Neural crest cell (in vitro differentiated cells): ENCODE measurements around the gene CBR3. TPM values are rescaled to one million over a fixed set of nuclear protein-coding genes. Genes with fewer than 3 reads are reported as not detected.
"Not testable (repeated sequence)": the region's sequence is repeated elsewhere in the genome, so short reads cannot be mapped to it uniquely, and the experiment has no call there.

Source experiments
- DNase-seq: peaks from one replicate; pipeline ENCODE4 v3.0.0; 2021; ENCODE audit warnings: low read depth, mixed read lengths, low spot score
- H3K27ac Mint-ChIP-seq: one replicate; pipeline ENCODE4 v1.8.0; 2021; ENCODE audit warnings: mild to moderate bottlenecking, mixed read lengths; ENCODE audit not compliant: unreplicated experiment
- H3K27me3 Mint-ChIP-seq: 2 replicates; pipeline ENCODE4 v1.8.0; 2021; ENCODE audit warnings: low read depth, mild to moderate bottlenecking, mixed read lengths
- H3K36me3 Mint-ChIP-seq: 2 replicates; pipeline ENCODE4 v1.8.0; 2021; ENCODE audit warnings: low read depth, mild to moderate bottlenecking, mixed read lengths
- H3K4me1 Mint-ChIP-seq: 2 replicates; pipeline ENCODE4 v1.8.0; 2021; ENCODE audit warnings: mixed read lengths
- H3K4me3 Mint-ChIP-seq: one replicate; pipeline ENCODE4 v1.8.0; 2021; ENCODE audit warnings: mild to moderate bottlenecking, mixed read lengths
- H3K9me3 Mint-ChIP-seq: 2 replicates; pipeline ENCODE4 v1.8.0; 2021; ENCODE audit warnings: mixed read lengths
- CTCF ChIP-seq: fragments of 200-600 bp; sonication (generic); conservative IDR thresholded peaks from 2 replicates; pipeline ENCODE4 v1.5.0; 2021; ENCODE audit warnings: antibody characterized with exemption, mild to moderate bottlenecking
- total RNA-seq: library from RNA; stranded (reverse); gene quantifications from 2 replicates; pipeline ENCODE4 v1.2.1, GENCODE V29; 2021

Gene CBR3
- total RNA-seq, 1 donor from 2014 or later, result 2.8 TPM

GRCh38 chr21:36127250-36127904 is 7.5 kb upstream of the CBR3 start:
- H3K4me1 Mint-ChIP-seq, result peaks cover 11% of the 10 kb centered on the region
- H3K27ac Mint-ChIP-seq, result no peak overlapping the region
- peak overlapping the region; percentile 33 for H3K4me3 Mint-ChIP-seq
- TF ChIP-seq CTCF, result no peak
- DNase-seq, result no peak
- no peaks in the 10 kb centered on the region for H3K9me3 Mint-ChIP-seq
- H3K27me3 Mint-ChIP-seq, result peaks cover 26% of the 10 kb centered on the region
- H3K36me3 Mint-ChIP-seq, result no peaks in the 10 kb centered on the region

- peaks cover 11% of the 10 kb centered on the region for H3K4me1 Mint-ChIP-seq
- H3K9me3 Mint-ChIP-seq, result no peaks in the 10 kb centered on the region
- peak; percentile 21 for TF ChIP-seq CTCF
- H3K27me3 Mint-ChIP-seq, result peaks cover 31% of the 10 kb centered on the region
- DNase-seq, result no peak
- no peak overlapping the region for H3K27ac Mint-ChIP-seq
- no peaks in the 10 kb centered on the region for H3K36me3 Mint-ChIP-seq
- H3K4me3 Mint-ChIP-seq, result peak overlapping the region; percentile 33
Observed at GRCh38 chr21:36127977-36128376, 6.9 kb upstream of the CBR3 start.

GRCh38 chr21:36129219-36129618 is 5.7 kb upstream of the CBR3 start:
- H3K36me3 Mint-ChIP-seq, result no peaks in the 10 kb centered on the region
- peaks cover 13% of the 10 kb centered on the region for H3K4me1 Mint-ChIP-seq
- no peaks in the 10 kb centered on the region for H3K9me3 Mint-ChIP-seq
- peak overlapping the region; percentile 44 for H3K4me3 Mint-ChIP-seq
- no peak for TF ChIP-seq CTCF
- H3K27ac Mint-ChIP-seq, result no peak overlapping the region
- no peak for DNase-seq
- peaks cover 39% of the 10 kb centered on the region for H3K27me3 Mint-ChIP-seq

GRCh38 chr21:36130414-36130762 is 4.5 kb upstream of the CBR3 start:
- H3K27ac Mint-ChIP-seq, result peak overlapping the region; percentile 83
- not testable (repeated sequence) for H3K36me3 Mint-ChIP-seq, H3K9me3 Mint-ChIP-seq, DNase-seq
- H3K4me1 Mint-ChIP-seq, result peaks cover 19% of the 10 kb centered on the region
- peaks cover 48% of the 10 kb centered on the region for H3K27me3 Mint-ChIP-seq
- H3K4me3 Mint-ChIP-seq, result peak overlapping the region; percentile 88

GRCh38 chr21:36130839-36131238 is 4.0 kb upstream of the CBR3 start:
- Mint-ChIP-seq H3K4me1 (peaks cover 19% of the 10 kb centered on the region), H3K27me3 (peaks cover 52% of the 10 kb centered on the region)

GRCh38 chr21:36132696-36133095 is 2.2 kb upstream of the CBR3 start:
- H3K36me3 Mint-ChIP-seq, result no peaks in the 10 kb centered on the region
- H3K27ac Mint-ChIP-seq, result no peak overlapping the region
- DNase-seq, result no peak
- peaks cover 23% of the 10 kb centered on the region for H3K4me1 Mint-ChIP-seq
- peak overlapping the region; percentile 56 for H3K4me3 Mint-ChIP-seq
- H3K9me3 Mint-ChIP-seq, result no peaks in the 10 kb centered on the region
- TF ChIP-seq CTCF, result no peak
- peaks cover 68% of the 10 kb centered on the region for H3K27me3 Mint-ChIP-seq

More at GRCh38 chr21:36130839-36131238, 4.0 kb upstream of the CBR3 start:
- DNase-seq, H3K36me3 Mint-ChIP-seq, H3K9me3 Mint-ChIP-seq, H3K27ac Mint-ChIP-seq: not testable (repeated sequence)
- peak overlapping the region; percentile 88 for H3K4me3 Mint-ChIP-seq
